Endothelial cell of umbilical vein (primary cell): ENCODE data around the gene PSMC3. TPM values are rescaled to one million over a fixed set of nuclear protein-coding genes. Genes with fewer than 3 reads are reported as not detected.

Experiments used
- BruUV-seq: library from RNA; stranded (reverse); fragments of 400-500 nt; replicated peaks from 2 replicates; lab custom pipeline; 2021; lab: Mats Ljungman, UMichigan
- CTCF ChIA-PET: fragments of 300-600, 350-600 bp; sonication (Branson Sonifier 250); formaldehyde crosslinking; loops from one replicate; lab custom pipeline; 2021; ENCODE audit warnings: antibody characterized with exemption, inconsistent platforms; lab: Charles Lee
- POLR2A ChIA-PET: fragments of 300-600, 350-600 bp; sonication (Branson Sonifier 250); formaldehyde crosslinking; loops from one replicate; lab custom pipeline; 2021; ENCODE audit warnings: antibody characterized with exemption, inconsistent platforms; lab: Charles Lee
- DNase-seq: peaks from one replicate; pipeline ENCODE4 v3.0.0-alpha.2; 2011; ENCODE audit warnings: low read depth, low spot score
- FAIRE-seq: peaks from 2 replicates; lab custom pipeline; 2011; peaks lifted over from hg19 to GRCh38; lab: Jason Lieb, UNC
- H2AFZ ChIP-seq: 2 replicates; pipeline ENCODE4 v1.6.0; 2012; ENCODE audit warnings: low read depth, low read length, control low read depth, inconsistent platforms
- H3K27ac ChIP-seq: 2 replicates; pipeline ENCODE4 v1.5.1; 2011; ENCODE audit warnings: low read depth, mild to moderate bottlenecking, control low read depth, low read length, moderate library complexity; ENCODE audit not compliant: insufficient read depth
- H3K27me3 ChIP-seq, 2 experiments: 2 replicates each; pipeline versions ENCODE4 v1.6.0 to v1.6.1; 2011; ENCODE audit warnings: low read length in 2 of 2, mixed read lengths in 1 of 2; ENCODE audit not compliant: control insufficient read depth in 2 of 2, insufficient read depth in 2 of 2
- H3K36me3 ChIP-seq, 2 experiments: 2 replicates in 1 of 2; 3 replicates in 1 of 2; pipeline ENCODE4 v1.5.1; 2011; ENCODE audit warnings: low read length in 2 of 2, mild to moderate bottlenecking in 1 of 2, moderate library complexity in 1 of 2; ENCODE audit not compliant: control insufficient read depth in 2 of 2, insufficient read depth in 2 of 2; ENCODE audit errors: extremely low read depth in 1 of 2
- H3K4me1 ChIP-seq: 3 replicates; pipeline ENCODE4 v1.5.1; 2011; ENCODE audit warnings: mild to moderate bottlenecking, low read length; ENCODE audit not compliant: control insufficient read depth, insufficient read depth; ENCODE audit errors: extremely low read depth
- H3K4me2 ChIP-seq: 2 replicates; pipeline ENCODE4 v1.6.1; 2011; ENCODE audit warnings: low read length, control low read depth, mixed read lengths; ENCODE audit not compliant: insufficient read depth
- H3K4me3 ChIP-seq, 3 experiments: fragments of 200-600 bp in 1 of 3; sonication (generic), shearing (Covaris generic) in 1 of 3; replicated peaks in 1 of 3; 2 replicates each; pipeline ENCODE4 v1.5.1; 2011 to 2016; ENCODE audit warnings: control low read depth in 3 of 3, low read length in 3 of 3, mild to moderate bottlenecking in 2 of 3, inconsistent platforms in 1 of 3, low read depth in 1 of 3, moderate library complexity in 1 of 3; ENCODE audit not compliant: insufficient read depth in 1 of 3
- H3K79me2 ChIP-seq: 2 replicates; pipeline ENCODE4 v1.6.0; 2012; ENCODE audit warnings: low read length, inconsistent platforms; ENCODE audit not compliant: control insufficient read depth, insufficient read depth
- H3K9ac ChIP-seq: replicated peaks from 2 replicates; pipeline ENCODE3; 2011; ENCODE audit warnings: low read length, control low read depth; ENCODE audit not compliant: insufficient read depth; ENCODE audit errors: extremely low read depth
- H3K9me1 ChIP-seq: replicated peaks from 3 replicates; pipeline ENCODE4 v1.6.0; 2011; ENCODE audit warnings: mild to moderate bottlenecking, low read length; ENCODE audit not compliant: control insufficient read depth, insufficient read depth; ENCODE audit errors: extremely low read depth
- H3K9me3 ChIP-seq: replicated peaks from 2 replicates; pipeline ENCODE4 v1.5.1; 2012; ENCODE audit warnings: low read length, inconsistent platforms; ENCODE audit not compliant: control insufficient read depth, insufficient read depth
- H4K20me1 ChIP-seq: replicated peaks from 2 replicates; pipeline ENCODE3; 2011; ENCODE audit warnings: mild to moderate bottlenecking, low read length; ENCODE audit not compliant: control insufficient read depth, insufficient read depth; ENCODE audit errors: extremely low read depth
- CTCF ChIP-seq, 2 donors: IDR thresholded peaks; 1 replicate in 1 of 2; 2 replicates in 1 of 2; pipeline ENCODE4 v1.5.1; 2011; ENCODE audit warnings: low read length in 2 of 2, mild to moderate bottlenecking in 2 of 2, moderate library complexity in 2 of 2, control low read depth in 1 of 2, inconsistent platforms in 1 of 2, low read depth in 1 of 2; ENCODE audit not compliant: insufficient read depth in 1 of 2; ENCODE audit errors: extremely low read depth in 1 of 2
- FOS ChIP-seq: IDR thresholded peaks from 2 replicates; pipeline ENCODE4 v1.6.1; 2011; ENCODE audit warnings: mild to moderate bottlenecking, low read length, moderate library complexity, borderline replicate concordance; ENCODE audit not compliant: insufficient read depth
- POLR2AphosphoS5 ChIP-seq: IDR thresholded peaks from 2 replicates; pipeline ENCODE4 v1.6.1; 2012; ENCODE audit warnings: low read depth, mild to moderate bottlenecking, control low read depth, low read length, moderate library complexity; ENCODE audit not compliant: insufficient read depth
- dilution Hi-C: fragments of 300-500 bp; cut with MboI; formaldehyde crosslinking; loops from one replicate; pipeline ENCODE4 v1.15.0; 2019; ENCODE audit warnings: low sequenced_read_pairs; ENCODE audit not compliant: extremely low pct_ligation_motif_present
- intact Hi-C: fragments of 100-400 bp; cut with micrococcal nuclease; formaldehyde crosslinking; loops from one replicate; pipeline ENCODE4 v1.10.0; 2022
- polyA plus RNA-seq, 4 experiments: library from polyadenylated mRNA; depleted of rRNA in 3 of 4; stranded (reverse) in 3 of 4; unstranded in 1 of 4; fragments of >200 nt; gene quantifications; 2 replicates each; pipeline versions ENCODE4 v1.2.1 to v1.2.3, GENCODE V29; 2011 to 2012; ENCODE audit warnings: missing spikeins in 1 of 4
- total RNA-seq: library from RNA; stranded (reverse); gene quantifications from 2 replicates; pipeline ENCODE4 v1.2.3, GENCODE V29; 2021

Gene PSMC3
- total and polyA plus RNA-seq, 2 donors (not counting 3 experiments of a cell fraction or from before 2014, with no cell fraction given) = 179 to 203 TPM

GRCh38 chr11:47443028-47443700, 16.9 kb upstream of the PSMC3 start:
- Histone ChIP-seq H3K27me3 (no peaks in the 10 kb centered on the region), H3K4me1 (no peaks in the 10 kb centered on the region), H3K36me3 (peaks cover 0 to 2% of the 10 kb centered on the region in 2 experiments), H3K9me3 (no peaks in the 10 kb centered on the region), H3K27ac (no peak overlapping the region), H3K4me2 (no peak overlapping the region), H3K9me1 (no peaks in the 10 kb centered on the region), H3K9ac (no peak overlapping the region), H2AFZ (no peak overlapping the region), H3K79me2 (no peaks in the 10 kb centered on the region), H4K20me1 (no peaks in the 10 kb centered on the region), H3K4me3 (no peak overlapping the region)
- POLR2A ChIA-PET = no interaction called here
- no TSS peak for BruUV-seq
- intact Hi-C loops = no loop called here
- dilution Hi-C loops = no loop called here
- DNase-seq (no peak), FAIRE-seq (no peak)
- CTCF ChIA-PET = interaction anchor here (0.5 to 2.3 kb wide), 6 partner anchors 12 to 524 kb away, joined by 3 to 13 read pairs (median 3); no protein-coding TSS in a partner anchor
- TF ChIP-seq CTCF (IDR thresholded peaks at IDR 0.05; ENCODE audit: extremely low read depth in 1 of 2, insufficient read depth in 1 of 2, low read depth in 1 of 2, low read length in 2 of 2) = no peak
- no peak for TF ChIP-seq FOS

GRCh38 chr11:47442514-47442913, 16.3 kb upstream of the PSMC3 start:
- H3K9me3 ChIP-seq = no peaks in the 10 kb centered on the region
- H4K20me1 ChIP-seq = no peaks in the 10 kb centered on the region
- dilution Hi-C loops = no loop called here
- TF ChIP-seq FOS (no peak), POLR2AphosphoS5 (no peak)
- no peak overlapping the region for H3K4me3 ChIP-seq
- H3K9ac ChIP-seq = no peak overlapping the region
- CTCF ChIA-PET = interaction anchor here (0.7 to 2.3 kb wide), 4 partner anchors 12 to 26 kb away, joined by 3 to 13 read pairs (median 3); no protein-coding TSS in a partner anchor
- POLR2A ChIA-PET = no interaction called here
- no peaks in the 10 kb centered on the region for H3K9me1 ChIP-seq
- DNase-seq (no peak), FAIRE-seq (no peak)
- no peak overlapping the region for H2AFZ ChIP-seq
- no peak overlapping the region for H3K27ac ChIP-seq
- no peaks in the 10 kb centered on the region for H3K36me3 ChIP-seq
- intact Hi-C loops = no loop called here
- BruUV-seq = no TSS peak
- no peak overlapping the region for H3K4me2 ChIP-seq
- H3K79me2 ChIP-seq = no peaks in the 10 kb centered on the region
- H3K27me3 ChIP-seq = no peaks in the 10 kb centered on the region
- no peaks in the 10 kb centered on the region for H3K4me1 ChIP-seq
